ENCODE results near the gene HAUS2.

GRCh38 chr15:42511007-42511391 lies 37.6 kb upstream of the HAUS2 start:
- TF ChIP-seq CTCF (IDR thresholded peaks at IDR 0.05; ENCODE audit: insufficient read depth, low read depth, low read length): no peak
- TF ChIP-seq EZH2 (IDR thresholded peaks at IDR 0.05; ENCODE audit: insufficient read depth, low read length): no peak
